ENCODE results near the gene NEGR1. TPM values are rescaled to one million over a fixed set of nuclear protein-coding genes. Genes with fewer than 3 reads are reported as not detected.

NEGR1 gene
- total and polyA plus RNA-seq, 7 donors, result 0.69 to 69.2 (median 42.5) TPM

DNA sequence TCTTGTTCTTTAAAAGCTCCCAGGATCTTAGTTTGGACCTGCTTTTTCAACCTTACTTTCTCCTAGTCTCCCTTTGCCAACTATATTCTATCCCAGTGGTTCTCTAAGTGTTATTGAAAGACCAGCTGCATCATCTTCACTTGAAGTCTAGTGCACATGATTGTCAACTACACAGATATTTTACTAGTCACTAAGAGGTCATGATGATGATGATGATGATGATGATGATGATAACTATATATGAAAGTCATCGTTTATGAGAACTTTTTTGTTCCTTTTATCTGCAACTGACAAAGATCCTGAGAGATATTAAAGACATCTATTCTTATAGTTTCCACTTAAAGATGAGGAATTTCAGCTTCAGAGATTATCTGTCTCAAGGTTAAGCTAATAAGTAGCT, 722.5 kb downstream of the NEGR1 start:
- 84 to 90% methylated on average over 1 of the region's 1 CpG for WGBS, 2 donors
- TF ChIP-seq POLR2A (IDR thresholded peaks at IDR 0.05) (no peak), EP300 (IDR thresholded peaks at IDR 0.05) (no peak), CTCF (IDR thresholded peaks at IDR 0.05) (no peak), POLR2AphosphoS5 (IDR thresholded peaks at IDR 0.05) (no peak)
- no peak overlapping the region for H3K27ac ChIP-seq

DNA sequence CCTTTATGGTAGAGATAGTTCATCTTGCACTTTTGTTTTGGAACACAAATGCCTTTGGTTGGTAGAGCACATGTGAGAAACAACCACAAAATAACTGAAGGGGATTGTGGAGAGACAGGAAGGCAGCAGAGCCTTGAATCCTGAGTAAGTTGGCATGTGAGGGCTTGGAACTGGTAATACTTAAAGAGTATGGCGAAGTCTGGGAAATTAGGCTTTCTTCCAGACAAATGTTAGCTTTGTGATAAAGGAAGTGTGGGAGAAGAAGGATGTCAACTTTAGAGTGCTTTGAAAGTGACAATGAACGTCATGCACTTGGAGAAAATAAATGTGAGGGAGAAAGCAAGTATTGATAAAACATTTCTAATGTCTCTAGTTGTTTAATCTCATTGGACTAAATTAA, 725.2 kb downstream of the NEGR1 start:
- TF ChIP-seq CTCF (IDR thresholded peaks at IDR 0.05) (no peak), EP300 (IDR thresholded peaks at IDR 0.05) (no peak), POLR2AphosphoS5 (IDR thresholded peaks at IDR 0.05) (no peak), POLR2A (IDR thresholded peaks at IDR 0.05) (no peak)
- H3K27me3 ChIP-seq, result no peaks in the 10 kb centered on the region
- H3K27ac ChIP-seq, result no peak overlapping the region
- H3K4me3 ChIP-seq, result no peak overlapping the region
- H3K36me3 ChIP-seq, result no peaks in the 10 kb centered on the region
- DNase-seq, result no peak
- H3K9me3 ChIP-seq, result no peaks in the 10 kb centered on the region
- H3K4me1 ChIP-seq, result peaks cover 0 to 11% (median 11%) of the 10 kb centered on the region in 4 donors
- 53 to 80% methylated on average over 2 of the region's 2 CpGs for WGBS, 2 donors
- intact Hi-C loops (cut with DNase I), result no loop called here

More for the DNA sequence above, 722.5 kb downstream of the NEGR1 start:
- no peaks in the 10 kb centered on the region for H3K27me3 ChIP-seq
- no peaks in the 10 kb centered on the region for H3K9me3 ChIP-seq
- no peak overlapping the region for H3K4me3 ChIP-seq
- intact Hi-C loops (cut with DNase I), result no loop called here
- no peaks in the 10 kb centered on the region for H3K36me3 ChIP-seq
- peaks cover 0 to 18% (median 16%) of the 10 kb centered on the region in 4 donors for H3K4me1 ChIP-seq
- no peak for DNase-seq

- Histone ChIP-seq H3K27ac (no peak overlapping the region), H3K27me3 (no peaks in the 10 kb centered on the region), H3K9me3 (no peaks in the 10 kb centered on the region), H3K4me1 (no peaks in the 10 kb centered on the region), H3K4me3 (no peak overlapping the region), H3K36me3 (no peaks in the 10 kb centered on the region)
- TF ChIP-seq POLR2AphosphoS5 (IDR thresholded peaks at IDR 0.05) (no peak), CTCF (IDR thresholded peaks at IDR 0.05) (no peak), POLR2A (IDR thresholded peaks at IDR 0.05) (no peak), EP300 (IDR thresholded peaks at IDR 0.05) (no peak)
- 83% methylated on average over 7 of the region's 7 CpGs for WGBS, 2 donors
- intact Hi-C loops (cut with DNase I), result no loop called here
- DNase-seq, result no peak
These were observed 733.9 kb downstream of the NEGR1 start for GRCh38 chr1:71548398-71548890.

- Histone ChIP-seq H3K4me3 (no peak overlapping the region), H3K36me3 (no peaks in the 10 kb centered on the region), H3K27ac (no peak overlapping the region), H3K4me1 (no peaks in the 10 kb centered on the region), H3K9me3 (no peaks in the 10 kb centered on the region), H3K27me3 (no peaks in the 10 kb centered on the region)
- DNase-seq, result no peak
- TF ChIP-seq POLR2AphosphoS5 (IDR thresholded peaks at IDR 0.05) (no peak), EP300 (IDR thresholded peaks at IDR 0.05) (no peak), POLR2A (IDR thresholded peaks at IDR 0.05) (no peak), CTCF (IDR thresholded peaks at IDR 0.05) (no peak)
- intact Hi-C loops (cut with DNase I), result no loop called here
- WGBS, 2 donors, result 90% methylated on average over 3 of the region's 3 CpGs
These were observed 740.2 kb downstream of the NEGR1 start for GRCh38 chr1:71542155-71542554.

DNA sequence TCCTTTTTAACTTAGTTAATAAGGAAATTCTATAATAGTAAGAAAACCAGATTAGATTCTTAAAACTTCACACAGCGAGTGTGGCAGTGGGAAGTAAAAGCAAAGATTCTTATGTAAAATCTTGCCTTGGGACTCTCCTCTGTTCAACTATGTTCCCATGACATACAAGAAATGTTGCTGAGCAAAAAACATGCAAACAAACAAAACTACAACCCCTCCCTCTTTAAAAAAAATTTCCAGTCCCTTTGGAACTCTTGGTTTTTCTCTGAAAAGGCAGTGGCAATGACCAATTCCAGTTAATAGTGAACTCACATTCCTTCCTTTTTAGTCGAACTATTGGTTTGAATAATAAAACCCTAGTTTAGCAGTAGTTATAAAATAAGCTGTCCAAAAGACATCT, 748.4 kb downstream of the NEGR1 start:
- Histone ChIP-seq H3K27ac (no peak overlapping the region), H3K4me3 (no peak overlapping the region), H3K36me3 (no peaks in the 10 kb centered on the region), H3K9me3 (no peaks in the 10 kb centered on the region), H3K27me3 (no peaks in the 10 kb centered on the region), H3K4me1 (no peaks in the 10 kb centered on the region)
- intact Hi-C loops (cut with DNase I), result no loop called here
- DNase-seq, result no peak
- no peak for TF ChIP-seq CTCF (IDR thresholded peaks at IDR 0.05)
- TF ChIP-seq POLR2A (IDR thresholded peaks at IDR 0.05), result no peak
- no peak for TF ChIP-seq EP300 (IDR thresholded peaks at IDR 0.05)
- no peak for TF ChIP-seq POLR2AphosphoS5 (IDR thresholded peaks at IDR 0.05)
- 79 to 86% methylated on average over 2 of the region's 2 CpGs for whole genome bisulfite sequencing, 2 donors
